Stimulated activated CD4-positive, alpha-beta T cell treated with anti-CD3 and anti-CD28 coated beads, Interleukin-4, amount 100 ng/mL, for 4 hours (primary cell): ENCODE results near the gene RAB37.

Experiments
- DNase-seq, 2 experiments: peaks; one replicate each; pipeline ENCODE4 v3.0.0-alpha.2; 2020

RAB37 gene

GRCh38 chr17:74728702-74729075 is 8.4 kb upstream of the RAB37 start:
- no peak for DNase-seq

- DNase-seq, result no peak
Observed at GRCh38 chr17:74729368-74729767, 7.7 kb upstream of the RAB37 start.

- no peak for DNase-seq
Observed at GRCh38 chr17:74729866-74730265, 7.2 kb upstream of the RAB37 start.

GRCh38 chr17:74730491-74731346 is 6.3 kb upstream of the RAB37 start:
- peak in 1 of 2 experiments; percentile 37 for DNase-seq

GRCh38 chr17:74731347-74731605 is 5.8 kb upstream of the RAB37 start:
- DNase-seq, result no peak

GRCh38 chr17:74732042-74732867 is 4.8 kb upstream of the RAB37 start:
- no peak for DNase-seq

GRCh38 chr17:74733365-74734122 is 3.5 kb upstream of the RAB37 start:
- no peak for DNase-seq

- no peak for DNase-seq
Observed at GRCh38 chr17:74734256-74734655, 2.8 kb upstream of the RAB37 start.

- no peak for DNase-seq
Observed at GRCh38 chr17:74737299-74738050, 419 bp downstream of the RAB37 start.

- peak; percentile 60 to 65 for DNase-seq
Observed at GRCh38 chr17:74738051-74738996, 1.3 kb downstream of the RAB37 start.

- no peak for DNase-seq
Observed at GRCh38 chr17:74739227-74739831, 2.3 kb downstream of the RAB37 start.

GRCh38 chr17:74740173-74740572 is 3.1 kb downstream of the RAB37 start:
- DNase-seq, result no peak

GRCh38 chr17:74740641-74741387 is 3.8 kb downstream of the RAB37 start:
- no peak for DNase-seq

- peak in 1 of 2 experiments; percentile 39 for DNase-seq
Observed at GRCh38 chr17:74742153-74742515, 5.1 kb downstream of the RAB37 start.

GRCh38 chr17:74742978-74743545 is 6.0 kb downstream of the RAB37 start:
- DNase-seq, result no peak

GRCh38 chr17:74743755-74744154 is 6.7 kb downstream of the RAB37 start:
- no peak for DNase-seq

GRCh38 chr17:74744349-74744713 is 7.3 kb downstream of the RAB37 start:
- DNase-seq, result no peak

GRCh38 chr17:74744714-74745547 is 7.9 kb downstream of the RAB37 start:
- DNase-seq, result peak; percentile 71 to 81

- DNase-seq, result no peak
Observed at GRCh38 chr17:74745548-74746177, 8.6 kb downstream of the RAB37 start.
